Uterus (tissue), 4 donors: ENCODE results near the gene FRMPD2. TPM values are rescaled to one million over a fixed set of nuclear protein-coding genes. Genes with fewer than 3 reads are reported as not detected.

Source experiments
- DNase-seq, 2 donors: peaks; one replicate each; pipeline ENCODE4 v3.0.0-alpha.2; 2019 to 2020
- H3K27ac ChIP-seq, 2 donors: fragments of 200-600 bp; sonication (generic); 1 replicate in 1 of 2; 2 replicates in 1 of 2; pipeline ENCODE4 v1.5.1; 2016 to 2018
- H3K27me3 ChIP-seq, 2 donors: fragments of 200-600 bp; sonication (generic); one replicate each; pipeline ENCODE4 v1.5.1; 2018 to 2019; ENCODE audit warnings: control low read depth in 1 of 2
- H3K36me3 ChIP-seq, 2 donors: fragments of 200-600 bp; sonication (generic); one replicate each; pipeline ENCODE4 v1.5.1; 2019; ENCODE audit warnings: control low read depth in 1 of 2
- H3K4me1 ChIP-seq, 2 donors: fragments of 200-600 bp; sonication (generic); one replicate each; pipeline ENCODE4 v1.5.1; 2018 to 2019; ENCODE audit warnings: control low read depth in 1 of 2
- H3K4me3 ChIP-seq, 2 donors: fragments of 200-600 bp; sonication (generic); 1 replicate in 1 of 2; 2 replicates in 1 of 2; pipeline ENCODE4 v1.5.1; 2018 to 2019; ENCODE audit warnings: mild to moderate bottlenecking in 1 of 2
- H3K9me3 ChIP-seq, 2 donors: fragments of 200-600 bp; sonication (generic); one replicate each; pipeline ENCODE4 v1.5.1; 2019; ENCODE audit warnings: control low read depth in 1 of 2
- CTCF ChIP-seq, 4 experiments: fragments of 200-600 bp in 2 of 4; fragments of 450-650 bp in 2 of 4; sonication (generic) in 2 of 4; IDR thresholded peaks; one replicate each; pipeline ENCODE4 v1.5.1; 2016 to 2019; ENCODE audit warnings: antibody characterized with exemption in 4 of 4, mild to moderate bottlenecking in 2 of 4, moderate library complexity in 1 of 4
- POLR2A ChIP-seq, 2 donors: fragments of 450-650 bp; IDR thresholded peaks; one replicate each; pipeline ENCODE4 v1.6.1; 2016; ENCODE audit warnings: antibody characterized with exemption in 2 of 2, mild to moderate bottlenecking in 1 of 2, moderate library complexity in 1 of 2
- intact Hi-C: fragments of 100-400 bp; cut with DNase I; formaldehyde crosslinking; loops from one replicate; pipeline ENCODE4 v1.15.1; 2023; ENCODE audit warnings: low total_unique reads
- total RNA-seq, 4 donors: library from RNA; depleted of rRNA in 3 of 4; stranded (reverse); fragments of >200 nt in 3 of 4; gene quantifications; one replicate each; pipeline versions ENCODE4 v1.1.0 to v1.2.4, GENCODE V29; 2014 to 2023
- donor health status: DM: yes; HTN: yes; CAD: no.

The FRMPD2 gene
- total RNA-seq, 4 donors from 2014 or later: 0.21 to 2.5 (median 0.26) TPM; not detected in 1

GRCh38 chr10:48288661-48289060 is 14.2 kb upstream of the FRMPD2 start:
- no peak overlapping the region for H3K27ac ChIP-seq
- no peak overlapping the region for H3K4me3 ChIP-seq
- H3K9me3 ChIP-seq: no peaks in the 10 kb centered on the region
- H3K36me3 ChIP-seq: no peaks in the 10 kb centered on the region
- no peaks in the 10 kb centered on the region for H3K27me3 ChIP-seq
- no peaks in the 10 kb centered on the region for H3K4me1 ChIP-seq
- intact Hi-C loops: no loop called here
- DNase-seq: no peak
- no peak for TF ChIP-seq POLR2A (IDR thresholded peaks at IDR 0.05)
- TF ChIP-seq CTCF (IDR thresholded peaks at IDR 0.05): no peak

GRCh38 chr10:48287417-48288391 is 13.2 kb upstream of the FRMPD2 start:
- H3K27ac ChIP-seq: no peak overlapping the region
- no peaks in the 10 kb centered on the region for H3K9me3 ChIP-seq
- intact Hi-C loops: no loop called here
- TF ChIP-seq POLR2A (IDR thresholded peaks at IDR 0.05) (no peak), CTCF (IDR thresholded peaks at IDR 0.05) (no peak)
- no peaks in the 10 kb centered on the region for H3K27me3 ChIP-seq
- H3K4me1 ChIP-seq: no peaks in the 10 kb centered on the region
- no peak overlapping the region for H3K4me3 ChIP-seq
- no peak for DNase-seq
- H3K36me3 ChIP-seq: no peaks in the 10 kb centered on the region

GRCh38 chr10:48286356-48286755 is 11.9 kb upstream of the FRMPD2 start:
- intact Hi-C loops: no loop called here
- Histone ChIP-seq H3K4me1 (no peaks in the 10 kb centered on the region), H3K36me3 (no peaks in the 10 kb centered on the region), H3K27ac (no peak overlapping the region), H3K27me3 (no peaks in the 10 kb centered on the region), H3K4me3 (no peak overlapping the region), H3K9me3 (no peaks in the 10 kb centered on the region)
- TF ChIP-seq CTCF (IDR thresholded peaks at IDR 0.05): no peak
- no peak for TF ChIP-seq POLR2A (IDR thresholded peaks at IDR 0.05)
- no peak for DNase-seq

- TF ChIP-seq CTCF (IDR thresholded peaks at IDR 0.05) (no peak), POLR2A (IDR thresholded peaks at IDR 0.05) (no peak)
- no peak overlapping the region for H3K4me3 ChIP-seq
- H3K4me1 ChIP-seq: no peaks in the 10 kb centered on the region
- no peaks in the 10 kb centered on the region for H3K36me3 ChIP-seq
- no peaks in the 10 kb centered on the region for H3K9me3 ChIP-seq
- no peak for DNase-seq
- H3K27ac ChIP-seq: no peak overlapping the region
- H3K27me3 ChIP-seq: no peaks in the 10 kb centered on the region
- intact Hi-C loops: no loop called here
Observed at GRCh38 chr10:48285710-48286109, 11.2 kb upstream of the FRMPD2 start.

- no peaks in the 10 kb centered on the region for H3K36me3 ChIP-seq
- no peak for DNase-seq
- no peak overlapping the region for H3K4me3 ChIP-seq
- H3K27ac ChIP-seq: no peak overlapping the region
- H3K9me3 ChIP-seq: no peaks in the 10 kb centered on the region
- H3K4me1 ChIP-seq: no peaks in the 10 kb centered on the region
- TF ChIP-seq CTCF (IDR thresholded peaks at IDR 0.05) (no peak), POLR2A (IDR thresholded peaks at IDR 0.05) (no peak)
- intact Hi-C loops: no loop called here
- no peaks in the 10 kb centered on the region for H3K27me3 ChIP-seq
Observed at GRCh38 chr10:48284811-48285210, 10.3 kb upstream of the FRMPD2 start.
